Activated naive CD8-positive, alpha-beta T cell treated with anti-CD3 and anti-CD28 coated beads, Interleukin-2, amount 10 ng/mL, durations not matched to agents 7 days and 5 days (primary cell): ENCODE measurements around the gene ZNF143. TPM values are rescaled to one million over a fixed set of nuclear protein-coding genes. Genes with fewer than 3 reads are reported as not detected.

ENCODE experiments used
- ATAC-seq: fragments of 150-1000 bp; cut with Tn5 transposase; one replicate; pipeline ENCODE4 v1.10.0; 2021; ENCODE audit warnings: low read depth, moderate library complexity
- POLR2A ChIA-PET: fragments of 350-600 bp; sonication (Branson Sonifier 250); formaldehyde crosslinking; loops from one replicate; lab custom pipeline; 2021; ENCODE audit warnings: antibody characterized with exemption; lab: Charles Lee
- DNase-seq: peaks from one replicate; pipeline ENCODE4 v3.0.0; 2021
- H3K27ac Mint-ChIP-seq: one replicate; pipeline ENCODE4 v1.8.0; 2022; ENCODE audit warnings: mild to moderate bottlenecking, mixed read lengths
- H3K27me3 Mint-ChIP-seq: one replicate; pipeline ENCODE4 v1.8.0; 2022; ENCODE audit warnings: mild to moderate bottlenecking, moderate library complexity, mixed read lengths
- H3K36me3 Mint-ChIP-seq: one replicate; pipeline ENCODE4 v1.8.0; 2021; ENCODE audit warnings: mild to moderate bottlenecking, mixed read lengths
- H3K4me1 Mint-ChIP-seq: one replicate; pipeline ENCODE4 v1.8.0; 2021; ENCODE audit warnings: mixed read lengths
- H3K4me3 Mint-ChIP-seq: one replicate; pipeline ENCODE4 v1.8.0; 2022; ENCODE audit warnings: mild to moderate bottlenecking, moderate library complexity, mixed read lengths
- H3K9me3 Mint-ChIP-seq: one replicate; pipeline ENCODE4 v1.8.0; 2021; ENCODE audit warnings: mixed read lengths
- total RNA-seq, 2 experiments: library from RNA; stranded (reverse); gene quantifications; one replicate each; pipeline ENCODE4 v1.2.3, GENCODE V29; 2021

ZNF143 gene
- total RNA-seq, 2 experiments from 2014 or later = 37.7 to 48.8 TPM

GRCh38 chr11:9462806-9463537, 2.2 kb downstream of the ZNF143 start:
- peaks cover 22% of the 10 kb centered on the region for H3K4me1 Mint-ChIP-seq
- POLR2A ChIA-PET = interaction anchor here (1.5 kb wide), 1 partner anchor 78 kb away, joined by 3 read pairs; no protein-coding TSS in a partner anchor
- no peak for DNase-seq
- peak overlapping the region; percentile 95 for H3K4me3 Mint-ChIP-seq
- no peaks in the 10 kb centered on the region for H3K9me3 Mint-ChIP-seq
- H3K36me3 Mint-ChIP-seq = peaks cover 10% of the 10 kb centered on the region
- peak overlapping the region; percentile 65 for H3K27ac Mint-ChIP-seq
- no peak for ATAC-seq
- no peaks in the 10 kb centered on the region for H3K27me3 Mint-ChIP-seq

GRCh38 chr11:9470765-9471164, 10.0 kb downstream of the ZNF143 start:
- no peak for DNase-seq
- POLR2A ChIA-PET = no interaction called here
- Mint-ChIP-seq H3K27ac (no peak overlapping the region), H3K36me3 (peaks cover 21% of the 10 kb centered on the region), H3K4me1 (peaks cover 2% of the 10 kb centered on the region), H3K4me3 (no peak overlapping the region), H3K27me3 (no peaks in the 10 kb centered on the region), H3K9me3 (no peaks in the 10 kb centered on the region)
- ATAC-seq = no peak

GRCh38 chr11:9473408-9473807, 12.6 kb downstream of the ZNF143 start:
- Mint-ChIP-seq H3K4me3 (no peak overlapping the region), H3K4me1 (no peaks in the 10 kb centered on the region), H3K36me3 (peaks cover 21% of the 10 kb centered on the region), H3K27me3 (no peaks in the 10 kb centered on the region), H3K27ac (no peak overlapping the region), H3K9me3 (no peaks in the 10 kb centered on the region)
- POLR2A ChIA-PET = interaction anchor here (0.5 to 1.7 kb wide), 3 partner anchors 13 to 296 kb away, joined by 3 to 10 read pairs (median 3); partner anchors contain the start of gene ZNF143
- ATAC-seq (no peak), DNase-seq (no peak)

GRCh38 chr11:9479899-9480298, 19.1 kb downstream of the ZNF143 start:
- Mint-ChIP-seq H3K9me3 (no peaks in the 10 kb centered on the region), H3K27ac (no peak overlapping the region)
- POLR2A ChIA-PET = interaction anchor here (2.0 kb wide), 1 partner anchor 19 kb away, joined by 8 read pairs; the partner anchor contains the start of gene ZNF143

GRCh38 chr11:9489080-9489765, 28.4 kb downstream of the ZNF143 start:
- Mint-ChIP-seq H3K27me3 (no peaks in the 10 kb centered on the region), H3K27ac (no peak overlapping the region), H3K36me3 (peaks cover 15% of the 10 kb centered on the region), H3K4me3 (no peak overlapping the region), H3K4me1 (peaks cover 5% of the 10 kb centered on the region), H3K9me3 (no peaks in the 10 kb centered on the region)
- POLR2A ChIA-PET = interaction anchor here (0.6 kb wide), 1 partner anchor 27 kb away, joined by 3 read pairs; no protein-coding TSS in a partner anchor
- DNase-seq (no peak), ATAC-seq (no peak)

More at GRCh38 chr11:9479899-9480298, 19.1 kb downstream of the ZNF143 start:
- Mint-ChIP-seq H3K36me3 (peaks cover 18% of the 10 kb centered on the region), H3K4me3 (no peak overlapping the region), H3K4me1 (no peaks in the 10 kb centered on the region), H3K27me3 (no peaks in the 10 kb centered on the region)
- no peak for DNase-seq
- no peak for ATAC-seq

- DNase-seq = no peak
- Mint-ChIP-seq H3K4me1 (peaks cover 5% of the 10 kb centered on the region), H3K27ac (no peak overlapping the region), H3K4me3 (no peak overlapping the region), H3K9me3 (no peaks in the 10 kb centered on the region), H3K27me3 (no peaks in the 10 kb centered on the region), H3K36me3 (peaks cover 15% of the 10 kb centered on the region)
- no peak for ATAC-seq
- POLR2A ChIA-PET = no interaction called here
These were observed 29.6 kb downstream of the ZNF143 start for GRCh38 chr11:9490376-9490775.

- POLR2A ChIA-PET = no interaction called here
- Mint-ChIP-seq H3K4me3 (no peak overlapping the region), H3K9me3 (no peaks in the 10 kb centered on the region), H3K27me3 (no peaks in the 10 kb centered on the region), H3K36me3 (peaks cover 9% of the 10 kb centered on the region), H3K27ac (peak overlapping the region; percentile 31), H3K4me1 (peaks cover 4% of the 10 kb centered on the region)
- DNase-seq (no peak), ATAC-seq (no peak)
These were observed 32.7 kb downstream of the ZNF143 start for GRCh38 chr11:9493492-9493891.

- no peaks in the 10 kb centered on the region for H3K9me3 Mint-ChIP-seq
- no peaks in the 10 kb centered on the region for H3K27me3 Mint-ChIP-seq
- no peak for DNase-seq
- peaks cover 7% of the 10 kb centered on the region for H3K36me3 Mint-ChIP-seq
- H3K4me3 Mint-ChIP-seq = no peak overlapping the region
- POLR2A ChIA-PET = interaction anchor here (0.5 kb wide), 1 partner anchor 449 kb away, joined by 3 read pairs; no protein-coding TSS in a partner anchor
- ATAC-seq = no peak
- H3K27ac Mint-ChIP-seq = no peak overlapping the region
- peaks cover 4% of the 10 kb centered on the region for H3K4me1 Mint-ChIP-seq
These were observed 33.5 kb downstream of the ZNF143 start for GRCh38 chr11:9494316-9494715.

- no peaks in the 10 kb centered on the region for H3K27me3 Mint-ChIP-seq
- POLR2A ChIA-PET = no interaction called here
- ATAC-seq = no peak
These were observed 35.1 kb downstream of the ZNF143 start for GRCh38 chr11:9495803-9496514.

GRCh38 chr11:9498457-9499078, 37.8 kb downstream of the ZNF143 start:
- POLR2A ChIA-PET = interaction anchor here (0.7 kb wide), 1 partner anchor 25 kb away, joined by 3 read pairs; no protein-coding TSS in a partner anchor

More at GRCh38 chr11:9495803-9496514, 35.1 kb downstream of the ZNF143 start:
- no peaks in the 10 kb centered on the region for H3K9me3 Mint-ChIP-seq
- H3K4me1 Mint-ChIP-seq = peaks cover 4% of the 10 kb centered on the region
- DNase-seq = no peak
- no peak overlapping the region for H3K4me3 Mint-ChIP-seq
- H3K36me3 Mint-ChIP-seq = peaks cover 7% of the 10 kb centered on the region
- no peak overlapping the region for H3K27ac Mint-ChIP-seq

GRCh38 chr11:9506489-9507276, 45.9 kb downstream of the ZNF143 start:
- no peaks in the 10 kb centered on the region for H3K27me3 Mint-ChIP-seq
- H3K27ac Mint-ChIP-seq = no peak overlapping the region
- H3K9me3 Mint-ChIP-seq = no peaks in the 10 kb centered on the region
- H3K4me3 Mint-ChIP-seq = no peak overlapping the region
- POLR2A ChIA-PET = interaction anchor here (0.7 to 1.0 kb wide), 2 partner anchors 45 to 801 kb away, joined by 3 read pairs; no protein-coding TSS in a partner anchor
- ATAC-seq (peak; percentile 81), DNase-seq (peak; percentile 64)
- H3K4me1 Mint-ChIP-seq = peaks cover 8% of the 10 kb centered on the region
- peaks cover 11% of the 10 kb centered on the region for H3K36me3 Mint-ChIP-seq

More at GRCh38 chr11:9498457-9499078, 37.8 kb downstream of the ZNF143 start:
- Mint-ChIP-seq H3K4me1 (no peaks in the 10 kb centered on the region), H3K4me3 (no peak overlapping the region), H3K9me3 (no peaks in the 10 kb centered on the region), H3K27me3 (no peaks in the 10 kb centered on the region), H3K27ac (no peak overlapping the region), H3K36me3 (peaks cover 11% of the 10 kb centered on the region)
- no peak for DNase-seq
- ATAC-seq = no peak

GRCh38 chr11:9507277-9507580, 46.4 kb downstream of the ZNF143 start:
- H3K36me3 Mint-ChIP-seq = peaks cover 11% of the 10 kb centered on the region
- DNase-seq = no peak
- H3K4me1 Mint-ChIP-seq = peaks cover 8% of the 10 kb centered on the region
- no peak overlapping the region for H3K4me3 Mint-ChIP-seq
- POLR2A ChIA-PET = interaction anchor here (1.0 kb wide), 1 partner anchor 801 kb away, joined by 3 read pairs; no protein-coding TSS in a partner anchor
- H3K9me3 Mint-ChIP-seq = no peaks in the 10 kb centered on the region
- H3K27ac Mint-ChIP-seq = no peak overlapping the region
- no peaks in the 10 kb centered on the region for H3K27me3 Mint-ChIP-seq
- ATAC-seq = no peak
